DLD1 (cell line): ENCODE measurements around the gene DBNDD1.
"Not testable (repeated sequence)": the region's sequence is repeated elsewhere in the genome, so short reads cannot be mapped to it uniquely, and the experiment has no call there.

ENCODE experiments used
- in situ Hi-C: cut with HindIII; loops from 2 replicates; pipeline ENCODE4 v1.10.0; 2017; ENCODE audit warnings: low sequenced_read_pairs

DBNDD1 gene, protein sequence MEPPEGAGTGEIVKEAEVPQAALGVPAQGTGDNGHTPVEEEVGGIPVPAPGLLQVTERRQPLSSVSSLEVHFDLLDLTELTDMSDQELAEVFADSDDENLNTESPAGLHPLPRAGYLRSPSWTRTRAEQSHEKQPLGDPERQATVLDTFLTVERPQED

GRCh38 chr16:90018652-90019542 lies at the start of gene DBNDD1:
Gene DBNDD1, minus strand, starts transcription at chr16:90019456. Its CDS starts 115 bp downstream, at chr16:90019341.
- in situ Hi-C loops: no loop called here

GRCh38 chr16:90061437-90061836 lies 42.2 kb upstream of the DBNDD1 start:
- in situ Hi-C loops: no loop called here

DNA sequence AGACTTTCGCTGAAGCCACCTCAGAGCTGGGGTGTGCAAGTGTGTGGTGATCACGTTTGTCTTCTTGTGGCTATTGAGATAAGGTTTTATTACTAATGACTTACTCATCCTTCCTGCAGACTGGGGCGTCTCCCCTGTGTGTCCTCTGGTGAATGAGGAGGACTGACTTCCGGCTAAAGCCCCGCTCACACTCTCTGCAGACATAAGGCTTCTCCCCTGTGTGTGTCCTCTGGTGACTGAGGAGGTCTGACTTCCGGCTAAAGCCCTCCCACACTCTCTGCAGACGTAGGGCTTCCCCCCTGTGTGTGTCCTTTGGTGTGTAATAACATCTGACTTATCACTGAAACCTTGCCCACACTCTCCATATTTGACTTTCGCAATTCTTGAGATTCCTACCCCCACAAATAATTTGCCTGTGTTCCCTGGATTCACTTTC lies 38.5 kb upstream of the DBNDD1 start:
- in situ Hi-C loops: no loop called here

DNA sequence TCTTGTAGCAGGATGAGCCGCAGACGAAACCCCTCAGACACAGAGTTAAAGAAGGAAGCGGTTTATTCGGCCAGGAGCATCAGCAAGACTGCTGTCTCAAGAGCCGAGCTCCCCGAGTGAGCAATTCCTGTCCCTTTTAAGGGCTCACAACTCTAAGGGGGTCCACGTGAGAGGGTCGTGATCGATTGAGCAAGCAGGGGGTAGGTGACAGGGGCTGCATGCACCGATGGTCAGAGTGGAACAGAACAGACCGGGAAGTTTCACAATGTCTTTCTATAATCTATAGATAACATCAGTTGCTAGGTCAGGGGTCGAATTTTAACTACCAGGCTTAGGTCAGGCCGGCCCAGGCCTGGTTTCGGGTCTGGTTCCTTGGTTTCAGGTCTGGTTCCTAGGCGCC lies 37.3 kb upstream of the DBNDD1 start:
- in situ Hi-C loops: not testable (repeated sequence)

DNA sequence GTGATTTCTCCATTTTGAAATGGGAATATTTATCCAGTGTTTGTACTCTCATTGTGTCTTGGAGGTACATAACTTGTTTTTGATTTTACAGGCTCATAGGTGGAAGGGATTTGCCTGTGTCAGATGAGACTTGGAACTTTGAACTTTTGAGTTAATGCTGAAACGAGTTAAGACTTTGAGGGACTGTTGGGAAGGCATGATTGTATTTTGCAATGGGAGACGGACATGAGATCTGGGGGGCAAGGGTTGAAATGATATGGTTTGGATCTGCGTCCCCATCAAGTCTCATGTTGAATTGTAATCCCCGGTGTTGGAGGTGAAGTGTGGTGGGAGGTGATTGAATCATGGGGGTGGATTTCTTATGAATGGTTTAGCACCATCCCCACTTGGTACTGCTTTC lies 36.1 kb upstream of the DBNDD1 start:
- in situ Hi-C loops: no loop called here

DNA sequence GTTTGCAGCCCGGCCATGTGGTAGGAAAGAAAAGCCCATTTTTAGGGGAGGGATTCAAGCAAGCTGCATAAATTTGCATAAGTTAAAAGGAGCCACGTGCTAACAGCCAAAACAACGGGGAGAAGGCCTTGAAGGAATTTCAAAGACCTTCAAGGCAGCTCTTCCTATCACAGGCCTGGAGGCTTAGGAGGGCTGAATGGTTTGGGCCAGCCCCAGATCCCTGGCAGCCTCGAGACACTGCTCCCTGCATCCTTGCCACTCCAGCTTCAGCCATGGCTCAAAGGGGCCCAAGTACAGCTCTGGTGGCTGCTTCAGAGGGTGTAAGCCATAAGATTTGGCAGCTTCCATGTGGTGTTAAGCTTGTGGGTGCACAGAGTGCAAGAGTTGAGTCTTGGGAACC lies 35.3 kb upstream of the DBNDD1 start:
- in situ Hi-C loops: no loop called here

GRCh38 chr16:90053902-90054500 lies 34.7 kb upstream of the DBNDD1 start:
- in situ Hi-C loops: no loop called here

- in situ Hi-C loops: no loop called here
These were observed 31.7 kb upstream of the DBNDD1 start for GRCh38 chr16:90050969-90051368.

- in situ Hi-C loops: loop anchor here (10.0 kb wide), 1 partner anchor 334 kb away; no protein-coding TSS in a partner anchor
These were observed 29.6 kb upstream of the DBNDD1 start for GRCh38 chr16:90048737-90049330.

GRCh38 chr16:90048347-90048722 lies 29.1 kb upstream of the DBNDD1 start:
- in situ Hi-C loops: loop anchor here (10.0 kb wide), 1 partner anchor 334 kb away; no protein-coding TSS in a partner anchor

DNA sequence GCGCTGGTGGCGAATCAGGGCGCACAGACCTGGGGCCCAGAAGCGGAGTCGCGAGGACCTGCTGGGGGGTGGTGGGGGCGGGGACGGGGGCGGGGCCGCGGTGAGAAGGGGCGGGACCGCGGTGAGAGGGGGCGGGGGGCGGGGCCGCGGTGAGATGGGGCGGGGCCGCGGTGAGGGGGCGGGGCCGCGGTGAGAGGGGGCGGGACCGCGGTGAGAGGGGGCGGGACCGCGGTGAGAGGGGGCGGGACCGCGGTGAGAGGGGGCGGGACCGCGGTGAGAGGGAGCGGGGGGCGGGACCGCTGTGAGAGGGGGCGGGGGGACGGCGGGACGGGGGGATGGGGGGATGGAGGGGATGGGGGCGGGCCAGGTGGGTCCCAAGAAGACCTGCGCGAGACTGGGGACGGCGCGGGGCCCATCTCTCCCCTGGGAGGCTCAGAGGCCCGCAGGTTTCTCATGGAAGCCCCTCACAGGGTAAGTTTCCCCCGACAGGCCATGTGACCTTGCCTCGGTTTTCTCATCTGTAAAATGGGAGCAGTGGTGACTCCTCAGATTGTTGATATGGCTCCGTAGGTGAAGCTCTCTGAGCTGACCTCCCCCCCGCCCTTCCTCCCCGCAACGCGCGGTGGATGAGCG lies 28.6 kb upstream of the DBNDD1 start:
- in situ Hi-C loops: loop anchor here (10.0 kb wide), 1 partner anchor 333 kb away; no protein-coding TSS in a partner anchor

DNA sequence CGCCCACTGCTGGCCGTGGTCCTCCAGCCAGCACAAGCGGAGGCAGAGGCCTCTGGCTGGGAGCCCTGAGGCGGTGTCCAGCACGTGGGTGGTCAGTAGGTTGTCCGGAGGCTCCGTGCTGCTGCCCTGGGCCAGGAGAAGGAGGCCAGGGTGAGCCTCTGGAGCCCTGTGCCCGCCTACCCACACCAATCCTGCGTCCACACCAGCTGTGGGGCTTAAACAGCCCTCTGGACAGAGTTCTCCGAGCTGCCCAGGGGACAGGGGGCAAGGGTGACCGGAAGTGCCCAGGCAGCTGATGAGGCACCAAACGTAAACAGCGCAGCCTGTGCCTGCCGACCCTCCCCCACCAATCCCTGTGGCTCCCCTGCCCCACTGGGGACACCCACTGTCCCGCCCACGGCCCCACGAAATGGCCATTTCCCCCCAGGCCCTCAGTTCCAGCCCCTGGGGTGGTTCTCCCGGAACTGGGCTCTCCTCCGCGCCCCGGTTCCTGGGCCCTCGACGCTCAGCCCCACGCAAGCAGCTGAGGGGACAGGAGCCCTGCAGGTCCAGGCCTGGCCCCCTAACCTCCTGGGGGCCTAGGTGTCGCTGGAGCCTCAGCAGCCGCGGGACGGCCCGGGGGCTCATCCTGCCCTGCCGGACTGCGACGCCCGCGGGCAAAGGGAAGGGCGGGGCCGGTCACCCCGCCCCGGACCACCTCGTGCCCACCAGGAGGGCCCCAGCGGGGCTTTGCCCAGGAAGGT lies 27.9 kb upstream of the DBNDD1 start:
- in situ Hi-C loops: loop anchor here (10.0 kb wide), 1 partner anchor 332 kb away; no protein-coding TSS in a partner anchor

DNA sequence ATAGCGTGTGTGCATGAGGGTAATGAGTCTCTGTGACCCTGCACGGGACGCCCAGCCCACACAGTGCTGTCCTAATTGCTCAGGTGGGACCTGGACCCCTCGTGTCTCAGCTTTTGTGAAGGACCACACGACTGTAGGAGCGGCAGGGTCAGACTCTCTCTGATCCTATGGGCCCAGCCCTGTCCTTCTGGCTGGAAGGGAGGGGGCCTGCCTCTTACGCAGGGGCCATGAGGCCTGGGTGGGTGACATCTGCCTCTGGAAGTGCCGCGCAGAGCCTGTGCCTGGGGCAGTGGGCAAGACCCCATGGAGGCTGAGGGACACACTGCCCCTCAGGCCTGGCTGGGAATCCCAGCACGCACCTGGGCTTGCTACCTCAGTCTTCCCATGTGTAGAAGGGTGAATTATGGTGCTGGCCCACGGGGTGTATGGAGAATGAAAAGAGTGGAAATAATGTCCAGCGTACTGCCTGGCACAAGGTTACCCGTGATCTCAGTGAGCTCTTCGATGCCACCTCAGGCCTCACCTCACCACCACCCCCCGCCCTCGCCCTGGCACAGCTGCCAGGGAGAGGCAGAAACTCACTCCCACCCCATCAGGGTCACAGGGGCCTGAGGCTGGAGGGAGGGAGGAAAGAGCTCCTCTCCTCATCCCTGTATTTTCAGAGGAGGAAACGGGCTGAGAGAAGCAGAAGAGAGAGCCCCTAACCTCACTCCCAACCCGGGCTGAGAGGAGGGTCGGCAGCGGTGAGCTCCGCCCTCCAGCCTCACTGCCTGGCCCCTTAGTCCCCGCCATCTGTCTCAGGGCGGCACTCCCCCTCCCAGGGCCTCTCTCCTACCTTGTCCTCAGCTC lies 27.1 kb upstream of the DBNDD1 start:
- in situ Hi-C loops: loop anchor here (10.0 kb wide), 1 partner anchor 332 kb away; no protein-coding TSS in a partner anchor

DNA sequence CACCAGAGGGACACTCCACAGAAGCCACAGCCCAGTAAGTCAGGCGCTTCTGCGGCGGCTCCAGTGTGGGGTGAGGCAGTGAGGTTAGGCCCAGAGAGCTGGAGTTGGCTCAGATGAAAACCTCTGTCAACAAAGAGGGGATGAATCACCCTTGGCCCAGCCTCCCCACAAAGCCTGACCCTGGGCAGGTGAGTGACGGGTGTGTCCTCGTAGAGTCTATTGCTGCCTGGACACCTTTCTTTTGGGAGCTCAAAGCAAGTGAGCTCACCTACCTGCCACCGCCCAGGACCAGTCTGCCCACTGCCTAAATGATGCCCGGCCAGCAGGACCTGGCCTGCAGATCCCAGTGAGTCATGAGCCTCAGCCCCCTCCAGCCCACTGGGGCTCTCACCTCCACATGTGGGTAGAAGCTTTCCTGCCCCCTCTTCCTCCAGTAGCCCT lies 24.9 kb upstream of the DBNDD1 start:
- in situ Hi-C loops: loop anchor here (10.0 kb wide), 1 partner anchor 329 kb away; no protein-coding TSS in a partner anchor

- in situ Hi-C loops: loop anchor here (10.0 kb wide), 1 partner anchor 329 kb away; no protein-coding TSS in a partner anchor
These were observed 24.3 kb upstream of the DBNDD1 start for GRCh38 chr16:90043526-90043925.

- in situ Hi-C loops: loop anchor here (10.0 kb wide), 1 partner anchor 328 kb away; no protein-coding TSS in a partner anchor
These were observed 23.8 kb upstream of the DBNDD1 start for GRCh38 chr16:90042946-90043514.

DNA sequence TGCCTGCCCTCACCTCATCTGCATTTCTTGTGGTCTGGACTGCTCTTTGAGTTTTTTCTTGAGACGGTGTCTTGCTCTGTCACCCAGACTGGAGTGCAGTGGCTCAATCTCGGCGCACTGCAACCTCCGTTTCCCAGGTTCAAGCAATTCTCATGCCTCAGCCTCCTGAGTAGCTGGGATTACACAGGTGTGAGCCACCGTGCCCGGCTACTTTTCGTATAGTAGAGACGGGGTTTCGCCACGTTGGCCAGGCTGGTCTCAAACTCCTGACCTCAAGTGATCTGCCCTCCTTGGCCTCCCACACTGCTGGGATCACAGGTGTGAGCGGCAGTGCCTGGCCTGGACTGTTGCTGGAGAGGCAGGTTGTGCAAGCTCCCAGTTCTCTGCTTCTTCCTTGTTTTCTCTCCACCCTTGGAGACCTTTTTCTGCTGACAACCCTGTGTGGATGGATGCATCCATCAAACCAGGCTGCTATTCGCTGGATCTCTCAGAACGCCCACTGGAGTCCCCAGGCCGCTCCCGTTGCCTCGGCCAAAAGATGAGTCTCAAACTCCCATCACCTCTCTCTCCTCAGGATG lies 22.7 kb upstream of the DBNDD1 start:
- in situ Hi-C loops: loop anchor here (10.0 kb wide), 1 partner anchor 327 kb away; no protein-coding TSS in a partner anchor
